Occipital lobe (tissue), 2 donors: Measurements from ENCODE around the gene ZBTB12. TPM values are rescaled to one million over a fixed set of nuclear protein-coding genes. Genes with fewer than 3 reads are reported as not detected.

Experiments
- DNase-seq: peaks from one replicate; lab custom pipeline; 2025; lab: John Stamatoyannopoulos, UW
- total RNA-seq: library from RNA; depleted of rRNA; stranded (reverse); fragments of >200 nt; gene quantifications from one replicate; pipeline ENCODE4 v1.2.3, GENCODE V29; 2014

ZBTB12 gene
- total RNA-seq, 1 donor from 2014 or later = 25.6 TPM

- peak; percentile 86 for DNase-seq
These were observed 4.1 kb downstream of the ZBTB12 start, which contains the start of gene EHMT2 for GRCh38 chr6:31897612-31898382. Gene EHMT2 (minus strand): TSS chr6:31897698. CDS start chr6:31897677, 21 bp downstream.

GRCh38 chr6:31896856-31897611 is 4.9 kb downstream of the ZBTB12 start:
- no peak for DNase-seq

GRCh38 chr6:31896493-31896855 is 5.4 kb downstream of the ZBTB12 start:
- DNase-seq = no peak

- DNase-seq = no peak
These were observed 9.1 kb downstream of the ZBTB12 start for GRCh38 chr6:31892821-31893220.

GRCh38 chr6:31889331-31889972 is 12.4 kb downstream of the ZBTB12 start:
- no peak for DNase-seq

- DNase-seq = no peak
These were observed 13.3 kb downstream of the ZBTB12 start for GRCh38 chr6:31888276-31889258.

GRCh38 chr6:31887173-31888007 is 14.5 kb downstream of the ZBTB12 start:
- no peak for DNase-seq

- no peak for DNase-seq
These were observed 15.3 kb downstream of the ZBTB12 start for GRCh38 chr6:31886541-31886991.

GRCh38 chr6:31884528-31885035 is 17.3 kb downstream of the ZBTB12 start:
- no peak for DNase-seq

GRCh38 chr6:31883676-31884075 is 18.2 kb downstream of the ZBTB12 start:
- no peak for DNase-seq

GRCh38 chr6:31882344-31882743 is 19.5 kb downstream of the ZBTB12 start:
- DNase-seq = no peak

GRCh38 chr6:31881136-31881859 is 20.6 kb downstream of the ZBTB12 start:
- DNase-seq = no peak

- no peak for DNase-seq
These were observed 21.3 kb downstream of the ZBTB12 start for GRCh38 chr6:31880616-31881015.

- no peak for DNase-seq
These were observed 22.0 kb downstream of the ZBTB12 start for GRCh38 chr6:31879901-31880300.

GRCh38 chr6:31879143-31879542 is 22.7 kb downstream of the ZBTB12 start:
- no peak for DNase-seq

GRCh38 chr6:31878726-31879125 is 23.2 kb downstream of the ZBTB12 start, which contains the start of gene SLC44A4:
Gene SLC44A4 (minus strand): TSS chr6:31878997. CDS start chr6:31878980, 17 bp downstream.
- DNase-seq = no peak

- no peak for DNase-seq
These were observed 23.7 kb downstream of the ZBTB12 start for GRCh38 chr6:31878222-31878621.

- DNase-seq = no peak
These were observed 24.2 kb downstream of the ZBTB12 start for GRCh38 chr6:31877651-31878161.
